A549 (cell line): Measurements from ENCODE around the gene SLC11A1. TPM values are rescaled to one million over a fixed set of nuclear protein-coding genes. Genes with fewer than 3 reads are reported as not detected.

Experiments used
- ATAC-seq, 2 experiments: fragments of 200-7000 bp in 1 of 2; fragments of >200 bp in 1 of 2; cut with Nextera tagmentation in 1 of 2; cut with Tn5 transposase in 1 of 2; 3 replicates each; pipeline versions ENCODE4 v1.8.0 to v1.9.1; 2018 to 2020; ENCODE audit warnings: mild to moderate bottlenecking in 1 of 2, moderate library complexity in 1 of 2
- CTCF ChIA-PET: fragments of 300-600 bp; sonication (Branson Sonifier 250); formaldehyde crosslinking; extraction: SDS; loops from one replicate; lab custom pipeline; 2021; ENCODE audit warnings: antibody characterized with exemption, inconsistent platforms; lab: Yijun Ruan, JAX
- POLR2A ChIA-PET: fragments of 350-600 bp; formaldehyde crosslinking; extraction: SDS; loops from one replicate; lab custom pipeline; 2021; ENCODE audit warnings: antibody characterized with exemption, inconsistent platforms; lab: Yijun Ruan, JAX
- DNase-seq, 2 experiments: peaks; one replicate each; pipeline versions ENCODE4 v3.0.0 to v3.0.0-alpha.2; 2011 to 2016; ENCODE audit warnings: low read depth in 1 of 2, low spot score in 1 of 2
- FAIRE-seq: peaks from 2 replicates; lab custom pipeline; 2011; peaks lifted over from hg19 to GRCh38; lab: Jason Lieb, UNC
- H3K27ac ChIP-seq, 2 experiments: fragments of >200 bp; sonication (Bioruptor Twin); formaldehyde crosslinking; 3 replicates each; pipeline ENCODE4 v1.5.1; 2016 to 2017
- H3K4me1 ChIP-seq: fragments of >200 bp; sonication (Bioruptor Twin); formaldehyde crosslinking; 3 replicates; pipeline ENCODE4 v1.6.1; 2016
- H3K4me2 ChIP-seq: fragments of >200 bp; sonication (Bioruptor Twin); formaldehyde crosslinking; 3 replicates; pipeline ENCODE4 v1.6.1; 2016
- H3K4me3 ChIP-seq: fragments of >200 bp; sonication (Bioruptor Twin); formaldehyde crosslinking; 3 replicates; pipeline ENCODE4 v1.5.1; 2016
- H3K9me3 ChIP-seq: fragments of >200 bp; sonication (Bioruptor Twin); formaldehyde crosslinking; 3 replicates; pipeline ENCODE4 v1.6.1; 2016
- BCL3 ChIP-seq: fragments of >200 bp; sonication (Bioruptor Twin); formaldehyde crosslinking; IDR thresholded peaks from 3 replicates; pipeline ENCODE4 v1.6.1; 2016
- CBX2 ChIP-seq: fragments of 200-600 bp; sonication (generic); IDR thresholded peaks from 2 replicates; pipeline ENCODE4 v1.6.1; 2016; ENCODE audit warnings: low read depth, mild to moderate bottlenecking, borderline replicate concordance
- CTCF ChIP-seq: fragments of >200 bp; sonication (Bioruptor Twin); formaldehyde crosslinking; IDR thresholded peaks from 3 replicates; pipeline ENCODE4 v1.5.1; 2016
- EHF ChIP-seq: fragments of 250-450 bp; sonication (Bioruptor Pico); IDR thresholded peaks from 2 replicates; pipeline ENCODE4 v1.5.0; 2020; ENCODE audit warnings: mild to moderate bottlenecking
- ESRRA ChIP-seq: fragments of 150-350 bp; IDR thresholded peaks from 2 replicates; pipeline ENCODE4 v1.6.1; 2014; ENCODE audit warnings: mild to moderate bottlenecking, low read length, borderline replicate concordance
- FOSB ChIP-seq: fragments of 250-450 bp; sonication (Bioruptor Pico); IDR thresholded peaks from 2 replicates; pipeline ENCODE4 v1.5.0; 2020; ENCODE audit warnings: mild to moderate bottlenecking, moderate library complexity
- FOSL2 ChIP-seq, 2 experiments: fragments of 450-650 bp in 1 of 2; fragments of >200 bp in 1 of 2; sonication (Bioruptor Twin) in 1 of 2; formaldehyde crosslinking; IDR thresholded peaks; 2 replicates each; pipeline versions ENCODE4 v1.5.0 to v1.6.1; 2016 to 2020; ENCODE audit warnings: mild to moderate bottlenecking in 1 of 2, moderate library complexity in 1 of 2
- FOXS1 ChIP-seq: fragments of 250-450 bp; sonication (Bioruptor Pico); IDR thresholded peaks from 2 replicates; pipeline ENCODE4 v1.5.0; 2020; ENCODE audit warnings: mild to moderate bottlenecking, moderate library complexity
- HDAC2 ChIP-seq: fragments of 200-600 bp; sonication (generic); IDR thresholded peaks from 2 replicates; pipeline ENCODE4 v1.6.1; 2016
- HMGXB4 ChIP-seq: fragments of 250-450 bp; sonication (Bioruptor Pico); IDR thresholded peaks from 2 replicates; pipeline ENCODE4 v1.5.0; 2021; ENCODE audit warnings: mild to moderate bottlenecking, moderate library complexity, borderline replicate concordance
- HOXA7 ChIP-seq: fragments of 250-450 bp; sonication (Bioruptor Pico); IDR thresholded peaks from 2 replicates; pipeline ENCODE4 v1.5.0; 2020; ENCODE audit warnings: mild to moderate bottlenecking, moderate library complexity
- JUNB ChIP-seq: fragments of >200 bp; sonication (Bioruptor Twin); formaldehyde crosslinking; IDR thresholded peaks from 2 replicates; pipeline ENCODE4 v1.6.1; 2016
- MAFK ChIP-seq: fragments of 450-650 bp; IDR thresholded peaks from 2 replicates; pipeline ENCODE4 v1.6.1; 2014; ENCODE audit not compliant: partially characterized antibody
- MAX ChIP-seq: IDR thresholded peaks from 2 replicates; pipeline ENCODE4 v1.6.1; 2012
- MYC ChIP-seq: IDR thresholded peaks from 2 replicates; pipeline ENCODE4 v1.6.1; 2012; ENCODE audit warnings: mild to moderate bottlenecking, inconsistent platforms, low read length, improper control_type of control experiment, borderline replicate concordance
- NFE2L2 ChIP-seq: fragments of 150-350 bp; conservative IDR thresholded peaks from 2 replicates; pipeline ENCODE4 v1.6.1; 2014; ENCODE audit warnings: low read length
- POLR2A ChIP-seq: IDR thresholded peaks from 2 replicates; pipeline ENCODE4 v1.6.1; 2012; ENCODE audit warnings: mild to moderate bottlenecking, low read length
- POLR2AphosphoS2 ChIP-seq: conservative IDR thresholded peaks from 2 replicates; pipeline ENCODE4 v1.6.1; 2012; ENCODE audit warnings: low read length, improper control_type of control experiment, inconsistent platforms
- SMC3 ChIP-seq: fragments of >200 bp; sonication (Bioruptor Twin); formaldehyde crosslinking; IDR thresholded peaks from 3 replicates; pipeline ENCODE4 v1.6.1; 2018; ENCODE audit warnings: inconsistent platforms
- SREBF2 ChIP-seq: fragments of 450-650 bp; IDR thresholded peaks from 2 replicates; pipeline ENCODE4 v1.6.1; 2014; ENCODE audit warnings: mild to moderate bottlenecking, moderate library complexity
- TFCP2L1 ChIP-seq: fragments of 250-450 bp; sonication (Bioruptor Pico); IDR thresholded peaks from 2 replicates; pipeline ENCODE4 v1.5.0; 2021; ENCODE audit warnings: mild to moderate bottlenecking
- TP53 ChIP-seq: fragments of 250-450 bp; sonication (Bioruptor Pico); IDR thresholded peaks from 2 replicates; pipeline ENCODE4 v1.5.0; 2021; ENCODE audit warnings: mild to moderate bottlenecking, moderate library complexity
- USF2 ChIP-seq: fragments of 450-650 bp; IDR thresholded peaks from 2 replicates; pipeline ENCODE4 v1.6.1; 2014; ENCODE audit warnings: antibody characterized with exemption
- ZFP36 ChIP-seq: fragments of 450-650 bp; IDR thresholded peaks from 2 replicates; pipeline ENCODE4 v1.6.1; 2014; ENCODE audit warnings: borderline replicate concordance; ENCODE audit not compliant: partially characterized antibody
- ZNF302 ChIP-seq: fragments of 250-450 bp; sonication (Bioruptor Pico); IDR thresholded peaks from 2 replicates; pipeline ENCODE4 v1.9.0; 2021; ENCODE audit warnings: inconsistent platforms, mild to moderate bottlenecking, moderate library complexity
- WGBS: methylation state at CpG from one replicate; pipeline ENCODE4 v1.1.6; 2017; ENCODE audit errors: missing lambda C conversion rate; 5-methylcytosine and 5-hydroxymethylcytosine counted together
- polyA plus RNA-seq, 4 experiments: library from polyadenylated mRNA; depleted of rRNA in 3 of 4; stranded (reverse); fragments of >200 nt; fragmentation: RNase III in 1 of 4; extraction: RNeasy Plus Mini Kit Qiagen cat#74134 plus additional on column Dnase treatment in 1 of 4; gene quantifications; 2 replicates in 3 of 4; 3 replicates in 1 of 4; pipeline ENCODE4 v1.2.3, GENCODE V29; 2011 to 2017

SLC11A1 gene
- polyA plus RNA-seq, 2 of the 4 experiments (the other 2 are of a cell fraction) = 0.18 to 0.52 TPM

- TF ChIP-seq FOXS1 (no peak), MAFK (no peak), JUNB (no peak), FOSB (no peak), ZNF302 (CRISPR knock-in tag) (no peak), HOXA7 (no peak), HDAC2 (no peak)
- H3K27ac ChIP-seq = no peak overlapping the region
- ChIA-PET POLR2A (no interaction called here), CTCF (interaction anchor here (1.1 to 2.1 kb wide), 4 partner anchors 10 to 90 kb away, joined by 3 to 8 read pairs (median 4); partner anchors contain the start of genes CATIP and TMBIM1)
- FAIRE-seq = no peak
- H3K4me1 ChIP-seq = peaks cover 17% of the 10 kb centered on the region
- no peak overlapping the region for H3K4me2 ChIP-seq
- H3K9me3 ChIP-seq = no peaks in the 10 kb centered on the region
- DNase-seq = no peak
- H3K4me3 ChIP-seq = no peak overlapping the region
- ATAC-seq = no peak
- 86% methylated on average over 3 of the region's 6 CpGs for WGBS
Measured at GRCh38 chr2:218382785-218383184, 712 bp downstream of the SLC11A1 start.

- POLR2A ChIA-PET = no interaction called here
- H3K4me1 ChIP-seq = peaks cover 17% of the 10 kb centered on the region
- ATAC-seq (no peak), DNase-seq (no peak), FAIRE-seq (no peak)
- WGBS = 82% methylated on average over 8 of the region's 10 CpGs
- CTCF ChIA-PET = interaction anchor here (1.2 to 2.1 kb wide), 5 partner anchors 9 to 82 kb away, joined by 3 to 8 read pairs (median 3); partner anchors contain the start of gene CATIP
- H3K9me3 ChIP-seq = no peaks in the 10 kb centered on the region
- TF ChIP-seq FOSL2 (IDR thresholded peaks at IDR 0.05) = no peak
- 0 out of 2 replicates have a peak, but pooled peaks have one; percentile 14 for TF ChIP-seq FOSL2 (CRISPR knock-in tag; IDR thresholded peaks at IDR 0.05)
- TF ChIP-seq TFCP2L1 (CRISPR knock-in tag) = no peak
- TF ChIP-seq MAX = peak; percentile 16; the same call in 1 of the 2 replicates
- TF ChIP-seq CTCF = no peak
- no peak overlapping the region for H3K4me2 ChIP-seq
- H3K4me3 ChIP-seq = no peak overlapping the region
- H3K27ac ChIP-seq = peak overlapping the region; percentile 33 to 73; a peak in 4 of 6 replicates
Measured at GRCh38 chr2:218383892-218384519, 1.9 kb downstream of the SLC11A1 start.

- DNase-seq = no peak
- no peak for FAIRE-seq
- no peak overlapping the region for H3K4me3 ChIP-seq
- H3K4me2 ChIP-seq = no peak overlapping the region
- H3K9me3 ChIP-seq = no peaks in the 10 kb centered on the region
- ChIA-PET POLR2A (no interaction called here), CTCF (interaction anchor here (0.7 to 2.9 kb wide), 5 partner anchors 10 to 83 kb away, joined by 3 to 12 read pairs (median 5); partner anchors contain the start of gene CATIP)
- H3K27ac ChIP-seq = peak overlapping the region in 1 of 2 experiments; percentile 73; a peak in 3 of 6 replicates
- TF ChIP-seq TP53 (CRISPR knock-in tag) (no peak), TFCP2L1 (CRISPR knock-in tag) (no peak), SREBF2 (no peak), POLR2A (no peak), SMC3 (no peak), FOSB (no peak), POLR2AphosphoS2 (no peak), EHF (CRISPR knock-in tag) (no peak), HMGXB4 (no peak), HOXA7 (no peak), MYC (no peak), NFE2L2 (no peak), CBX2 (no peak), ESRRA (no peak), FOSL2 (IDR thresholded peaks at IDR 0.05) (no peak), FOSL2 (CRISPR knock-in tag; IDR thresholded peaks at IDR 0.05) (no peak), USF2 (no peak), ZFP36 (no peak), BCL3 (no peak), HDAC2 (no peak)
- ATAC-seq = no peak
- WGBS = 66% methylated on average over 6 of the region's 9 CpGs
- H3K4me1 ChIP-seq = peaks cover 17% of the 10 kb centered on the region
Measured at GRCh38 chr2:218384975-218385374, 2.9 kb downstream of the SLC11A1 start.
